SU-DHL-6 (cell line): ENCODE results near the gene KCNH8.

Source experiments
- EZH2phosphoT487 ChIP-seq: fragments of 200-600 bp; sonication (generic), shearing (Covaris generic); conservative IDR thresholded peaks from 2 replicates; pipeline ENCODE4 v1.6.1; 2018; ENCODE audit warnings: mild to moderate bottlenecking, antibody characterized with exemption, low read length, moderate library complexity, mixed read lengths
- TF ChIP-seq, protein P1 (sequence below): fragments of 200-600 bp; sonication (generic); IDR thresholded peaks from one replicate; pipeline ENCODE4 v1.5.1; 2017; ENCODE audit warnings: antibody characterized with exemption, mild to moderate bottlenecking, low read length, moderate library complexity; ENCODE audit not compliant: insufficient read depth, poor library complexity, severe bottlenecking

DNA sequence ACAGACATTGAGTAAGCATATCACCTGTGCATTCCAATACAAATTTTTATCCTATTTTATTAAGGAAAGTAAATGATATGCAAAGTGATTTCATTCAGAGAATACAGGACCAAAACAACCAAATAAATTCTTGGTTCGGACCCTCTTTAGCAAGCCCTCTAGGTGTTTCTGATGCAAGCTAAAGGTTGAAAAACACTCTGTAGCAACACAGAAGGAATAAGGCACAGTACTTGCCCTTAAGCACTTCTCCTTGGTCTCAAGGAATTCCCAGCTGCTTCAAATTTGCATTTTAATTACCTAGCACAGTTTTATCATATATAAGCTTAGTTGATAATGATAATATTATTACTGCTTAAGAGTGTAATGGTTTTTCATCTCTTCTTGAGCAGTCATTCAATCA is 288.4 kb downstream of the KCNH8 start:
- TF ChIP-seq, protein P1, sequence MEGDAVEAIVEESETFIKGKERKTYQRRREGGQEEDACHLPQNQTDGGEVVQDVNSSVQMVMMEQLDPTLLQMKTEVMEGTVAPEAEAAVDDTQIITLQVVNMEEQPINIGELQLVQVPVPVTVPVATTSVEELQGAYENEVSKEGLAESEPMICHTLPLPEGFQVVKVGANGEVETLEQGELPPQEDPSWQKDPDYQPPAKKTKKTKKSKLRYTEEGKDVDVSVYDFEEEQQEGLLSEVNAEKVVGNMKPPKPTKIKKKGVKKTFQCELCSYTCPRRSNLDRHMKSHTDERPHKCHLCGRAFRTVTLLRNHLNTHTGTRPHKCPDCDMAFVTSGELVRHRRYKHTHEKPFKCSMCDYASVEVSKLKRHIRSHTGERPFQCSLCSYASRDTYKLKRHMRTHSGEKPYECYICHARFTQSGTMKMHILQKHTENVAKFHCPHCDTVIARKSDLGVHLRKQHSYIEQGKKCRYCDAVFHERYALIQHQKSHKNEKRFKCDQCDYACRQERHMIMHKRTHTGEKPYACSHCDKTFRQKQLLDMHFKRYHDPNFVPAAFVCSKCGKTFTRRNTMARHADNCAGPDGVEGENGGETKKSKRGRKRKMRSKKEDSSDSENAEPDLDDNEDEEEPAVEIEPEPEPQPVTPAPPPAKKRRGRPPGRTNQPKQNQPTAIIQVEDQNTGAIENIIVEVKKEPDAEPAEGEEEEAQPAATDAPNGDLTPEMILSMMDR: no peak
- TF ChIP-seq EZH2phosphoT487: no peak
